ENCODE results near the gene UBE2J2. TPM values are rescaled to one million over a fixed set of nuclear protein-coding genes. Genes with fewer than 3 reads are reported as not detected.

UBE2J2 gene
- total RNA-seq, 1 experiment from 2014 or later: 182 TPM

DNA sequence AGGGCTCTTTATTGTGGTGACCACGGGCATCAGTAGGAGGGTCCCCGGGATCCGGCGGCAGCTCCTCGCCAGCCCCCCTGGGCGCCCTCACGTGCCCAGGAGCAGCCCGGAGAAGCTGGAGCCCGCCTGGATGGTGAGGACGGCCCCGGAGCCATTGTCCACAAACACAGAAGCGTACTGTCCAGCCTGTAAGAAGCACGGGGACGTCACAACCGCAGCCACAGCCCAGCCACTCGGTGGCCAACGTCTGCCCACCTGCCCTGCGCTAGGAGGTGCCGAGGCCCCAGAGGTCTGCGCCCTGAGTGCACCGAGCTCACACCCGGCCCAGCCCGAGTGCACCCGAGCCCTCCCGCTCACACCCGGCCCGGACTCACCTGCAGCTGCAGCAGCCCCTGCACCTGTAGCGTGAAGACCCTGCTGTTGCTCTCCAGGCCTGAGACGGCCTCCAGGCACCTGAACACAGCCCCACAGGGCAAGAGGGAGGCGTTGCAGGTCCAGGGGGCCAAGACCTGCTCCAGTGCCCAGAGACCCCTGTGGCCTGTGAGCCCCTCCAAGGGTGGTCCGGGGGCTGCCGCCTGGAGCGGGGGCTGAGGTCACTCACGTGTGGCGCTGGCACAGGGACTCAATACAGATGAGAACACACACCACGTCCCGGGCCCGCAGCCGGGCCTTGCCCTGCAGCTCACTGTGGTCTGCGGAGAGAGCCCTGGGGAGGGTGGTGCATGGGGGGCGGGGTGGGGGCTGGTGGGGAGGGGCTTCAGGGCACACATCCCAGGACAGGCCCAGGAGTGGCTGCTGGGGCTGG, 31.0 kb downstream of the UBE2J2 start:
- intact Hi-C loops (cut with micrococcal nuclease): no loop called here

DNA sequence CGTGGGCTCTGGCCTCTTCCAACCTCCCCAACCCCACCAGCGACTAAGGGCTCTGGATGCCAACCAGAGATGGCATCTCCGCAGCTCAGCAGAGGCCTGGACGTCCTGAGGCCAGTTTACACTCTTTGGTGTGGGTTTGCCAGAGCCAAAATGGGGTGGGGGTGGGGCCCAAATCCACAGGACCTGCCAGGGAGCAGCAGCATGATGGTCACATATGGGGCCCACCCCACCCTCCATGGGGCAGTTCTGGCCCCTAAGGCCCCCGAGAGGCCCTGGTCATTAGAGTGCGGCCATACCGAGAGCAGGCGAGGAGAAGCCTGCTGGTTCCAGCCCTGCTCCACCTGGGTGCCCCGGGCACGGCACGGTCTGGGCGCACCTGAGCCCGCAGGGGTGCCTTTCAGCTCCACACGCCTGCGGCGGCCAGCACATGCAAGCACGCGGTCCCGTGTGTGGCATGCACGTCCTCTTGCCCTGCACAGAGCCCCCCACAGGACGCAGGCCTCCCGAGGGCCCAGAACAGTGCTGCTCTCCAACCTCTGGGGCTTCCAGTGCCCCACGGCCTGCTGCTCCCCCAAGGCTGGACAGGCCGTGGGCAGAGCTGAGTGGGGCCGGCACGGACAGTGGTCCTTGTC, 31.9 kb downstream of the UBE2J2 start:
- H3K4me1 ChIP-seq (ENCODE audit: insufficient read depth, low read length): peaks cover 34% of the 10 kb centered on the region
- no TSS peak for BruUV-seq (replicated peaks)
- CTCF ChIA-PET: interaction anchor here (0.6 kb wide), 1 partner anchor 40 kb away, joined by 3 read pairs; no protein-coding TSS in a partner anchor

More for the DNA sequence above, 31.0 kb downstream of the UBE2J2 start:
- no peaks in the 10 kb centered on the region for H3F3A ChIP-seq (ENCODE audit: low read length, unreplicated experiment)
- peaks cover 25% of the 10 kb centered on the region for H3K4me1 ChIP-seq (ENCODE audit: insufficient read depth, low read length)
- no peak for ATAC-seq
- no peak overlapping the region for H3K4me2 ChIP-seq (ENCODE audit: low read length)
- no peaks in the 10 kb centered on the region for H3K9me2 ChIP-seq (replicated peaks; ENCODE audit: low read length)
- H2AFZ ChIP-seq (ENCODE audit: low read length): no peak overlapping the region
- H3K9me3 ChIP-seq (ENCODE audit: low read length): no peaks in the 10 kb centered on the region
- H3K4me3 ChIP-seq (ENCODE audit: low read length): no peak overlapping the region
- no peaks in the 10 kb centered on the region for H3K79me2 ChIP-seq (ENCODE audit: low read length)
- ChIA-PET POLR2A (ENCODE audit: unreplicated experiment) (no interaction called here), CTCF (interaction anchor here (0.6 kb wide), 1 partner anchor 39 kb away, joined by 3 read pairs; no protein-coding TSS in a partner anchor)
- no peaks in the 10 kb centered on the region for H4K20me1 ChIP-seq (ENCODE audit: low read length)
- no peaks in the 10 kb centered on the region for H3K27me3 ChIP-seq (ENCODE audit: low read length)
- TF ChIP-seq EZH2phosphoT487 (IDR thresholded peaks at IDR 0.05; ENCODE audit: borderline replicate concordance, low read length): no peak
- no peak for TF ChIP-seq EZH2 (IDR thresholded peaks at IDR 0.05; ENCODE audit: low read length, unreplicated experiment)
- TF ChIP-seq, protein P1, sequence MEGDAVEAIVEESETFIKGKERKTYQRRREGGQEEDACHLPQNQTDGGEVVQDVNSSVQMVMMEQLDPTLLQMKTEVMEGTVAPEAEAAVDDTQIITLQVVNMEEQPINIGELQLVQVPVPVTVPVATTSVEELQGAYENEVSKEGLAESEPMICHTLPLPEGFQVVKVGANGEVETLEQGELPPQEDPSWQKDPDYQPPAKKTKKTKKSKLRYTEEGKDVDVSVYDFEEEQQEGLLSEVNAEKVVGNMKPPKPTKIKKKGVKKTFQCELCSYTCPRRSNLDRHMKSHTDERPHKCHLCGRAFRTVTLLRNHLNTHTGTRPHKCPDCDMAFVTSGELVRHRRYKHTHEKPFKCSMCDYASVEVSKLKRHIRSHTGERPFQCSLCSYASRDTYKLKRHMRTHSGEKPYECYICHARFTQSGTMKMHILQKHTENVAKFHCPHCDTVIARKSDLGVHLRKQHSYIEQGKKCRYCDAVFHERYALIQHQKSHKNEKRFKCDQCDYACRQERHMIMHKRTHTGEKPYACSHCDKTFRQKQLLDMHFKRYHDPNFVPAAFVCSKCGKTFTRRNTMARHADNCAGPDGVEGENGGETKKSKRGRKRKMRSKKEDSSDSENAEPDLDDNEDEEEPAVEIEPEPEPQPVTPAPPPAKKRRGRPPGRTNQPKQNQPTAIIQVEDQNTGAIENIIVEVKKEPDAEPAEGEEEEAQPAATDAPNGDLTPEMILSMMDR (conservative IDR thresholded peaks at IDR 0.05; ENCODE audit: low read depth, low read length): no peak
- no peak overlapping the region for H3K27ac ChIP-seq (ENCODE audit: low read length)
- DNase-seq: no peak
- BruUV-seq (replicated peaks): no TSS peak
- H3K9ac ChIP-seq (ENCODE audit: low read length): no peak overlapping the region
- no peaks in the 10 kb centered on the region for H3K36me3 ChIP-seq (ENCODE audit: low read depth, low read length)

More for the DNA sequence above, 31.9 kb downstream of the UBE2J2 start:
- Histone ChIP-seq H3K27me3 (ENCODE audit: low read length) (no peaks in the 10 kb centered on the region), H3K9me3 (ENCODE audit: low read length) (no peaks in the 10 kb centered on the region), H3K9ac (ENCODE audit: low read length) (no peak overlapping the region), H3F3A (ENCODE audit: low read length, unreplicated experiment) (no peaks in the 10 kb centered on the region), H3K4me3 (ENCODE audit: low read length) (no peak overlapping the region), H3K79me2 (ENCODE audit: low read length) (no peaks in the 10 kb centered on the region), H3K9me2 (replicated peaks; ENCODE audit: low read length) (no peaks in the 10 kb centered on the region), H3K27ac (ENCODE audit: low read length) (no peak overlapping the region), H3K36me3 (ENCODE audit: low read depth, low read length) (no peaks in the 10 kb centered on the region), H4K20me1 (ENCODE audit: low read length) (no peaks in the 10 kb centered on the region), H2AFZ (ENCODE audit: low read length) (no peak overlapping the region), H3K4me2 (ENCODE audit: low read length) (no peak overlapping the region)
- POLR2A ChIA-PET (ENCODE audit: unreplicated experiment): interaction anchor here (0.6 kb wide), 1 partner anchor 34 kb away, joined by 11 read pairs; no protein-coding TSS in a partner anchor
- no peak for TF ChIP-seq EZH2 (IDR thresholded peaks at IDR 0.05; ENCODE audit: low read length, unreplicated experiment)
- TF ChIP-seq EZH2phosphoT487 (IDR thresholded peaks at IDR 0.05; ENCODE audit: borderline replicate concordance, low read length): no peak
- TF ChIP-seq, protein P1 (conservative IDR thresholded peaks at IDR 0.05; ENCODE audit: low read depth, low read length): no peak
- no peak for ATAC-seq
- intact Hi-C loops (cut with micrococcal nuclease): no loop called here
- DNase-seq: no peak

Data from PC-3 (cell line).